HEK293T (cell line): ENCODE measurements around the gene COL23A1.

Experiments
- CTCF ChIA-PET: fragments of 350-600 bp; formaldehyde crosslinking; extraction: SDS; loops from one replicate; lab custom pipeline; 2021; ENCODE audit warnings: antibody characterized with exemption, inconsistent platforms; lab: Yijun Ruan, JAX
- POLR2A ChIA-PET: fragments of 350-600 bp; formaldehyde crosslinking; extraction: SDS; loops from one replicate; lab custom pipeline; 2020; ENCODE audit warnings: antibody characterized with exemption, inconsistent platforms; lab: Yijun Ruan, JAX
- DNase-seq: peaks from one replicate; pipeline ENCODE4 v3.0.0; 2012; ENCODE audit warnings: mixed read lengths; ENCODE audit errors: extremely low spot score
- ARNT ChIP-seq: fragments of 450-650 bp; IDR thresholded peaks from 2 replicates; pipeline ENCODE4 v1.6.1; 2017; ENCODE audit warnings: mild to moderate bottlenecking
- BHLHE40 ChIP-seq: fragments of 450-650 bp; IDR thresholded peaks from 2 replicates; pipeline ENCODE4 v1.6.1; 2016; ENCODE audit warnings: mild to moderate bottlenecking, moderate library complexity, borderline replicate concordance
- CTBP1 ChIP-seq: fragments of 450-650 bp; IDR thresholded peaks from 2 replicates; pipeline ENCODE4 v1.6.1; 2016; ENCODE audit warnings: borderline replicate concordance
- ELF4 ChIP-seq: fragments of 450-650 bp; IDR thresholded peaks from 2 replicates; pipeline ENCODE4 v1.6.1; 2017; ENCODE audit warnings: antibody characterized with exemption
- FOXA1 ChIP-seq: fragments of 450-650 bp; IDR thresholded peaks from 2 replicates; pipeline ENCODE4 v1.6.1; 2016; ENCODE audit warnings: mild to moderate bottlenecking
- FOXK2 ChIP-seq: fragments of 450-650 bp; IDR thresholded peaks from 2 replicates; pipeline ENCODE4 v1.6.1; 2016; ENCODE audit warnings: mild to moderate bottlenecking
- FOXM1 ChIP-seq: fragments of 450-650 bp; IDR thresholded peaks from 2 replicates; pipeline ENCODE4 v1.6.1; 2017; ENCODE audit warnings: mild to moderate bottlenecking, borderline replicate concordance
- HDGF ChIP-seq: fragments of 450-650 bp; IDR thresholded peaks from 2 replicates; pipeline ENCODE4 v1.6.1; 2017; ENCODE audit warnings: antibody characterized with exemption, borderline replicate concordance
- L3MBTL2 ChIP-seq: fragments of 450-650 bp; conservative IDR thresholded peaks from 2 replicates; pipeline ENCODE4 v1.6.1; 2016; ENCODE audit warnings: mild to moderate bottlenecking
- LEF1 ChIP-seq: fragments of 450-650 bp; IDR thresholded peaks from 2 replicates; pipeline ENCODE4 v1.6.1; 2017; ENCODE audit warnings: mild to moderate bottlenecking, borderline replicate concordance
- NFRKB ChIP-seq: fragments of 450-650 bp; IDR thresholded peaks from 2 replicates; pipeline ENCODE4 v1.6.1; 2016; ENCODE audit warnings: mild to moderate bottlenecking, moderate library complexity
- PKNOX1 ChIP-seq: fragments of 450-650 bp; IDR thresholded peaks from 2 replicates; pipeline ENCODE4 v1.6.1; 2016
- SP1 ChIP-seq: fragments of 450-650 bp; IDR thresholded peaks from 2 replicates; pipeline ENCODE4 v1.6.1; 2017
- SUZ12 ChIP-seq: fragments of 450-650 bp; IDR thresholded peaks from 2 replicates; pipeline ENCODE4 v1.6.1; 2016; ENCODE audit warnings: mild to moderate bottlenecking
- TARDBP ChIP-seq: fragments of 450-650 bp; IDR thresholded peaks from 2 replicates; pipeline ENCODE4 v1.6.1; 2016
- ZNF384 ChIP-seq: fragments of 450-650 bp; IDR thresholded peaks from 2 replicates; pipeline ENCODE4 v1.6.1; 2016

COL23A1 gene

GRCh38 chr5:178228609-178229008 is 361.6 kb downstream of the COL23A1 start:
- DNase-seq: no peak
- CTCF ChIA-PET: interaction anchor here (0.5 kb wide), 1 partner anchor 32 kb away, joined by 3 read pairs; no protein-coding TSS in a partner anchor
- TF ChIP-seq CTBP1 (no peak), LEF1 (no peak), HDGF (no peak), BHLHE40 (no peak), FOXM1 (no peak), FOXA1 (no peak), FOXK2 (no peak), ZNF384 (no peak), TARDBP (no peak)
- POLR2A ChIA-PET: no interaction called here

DNA sequence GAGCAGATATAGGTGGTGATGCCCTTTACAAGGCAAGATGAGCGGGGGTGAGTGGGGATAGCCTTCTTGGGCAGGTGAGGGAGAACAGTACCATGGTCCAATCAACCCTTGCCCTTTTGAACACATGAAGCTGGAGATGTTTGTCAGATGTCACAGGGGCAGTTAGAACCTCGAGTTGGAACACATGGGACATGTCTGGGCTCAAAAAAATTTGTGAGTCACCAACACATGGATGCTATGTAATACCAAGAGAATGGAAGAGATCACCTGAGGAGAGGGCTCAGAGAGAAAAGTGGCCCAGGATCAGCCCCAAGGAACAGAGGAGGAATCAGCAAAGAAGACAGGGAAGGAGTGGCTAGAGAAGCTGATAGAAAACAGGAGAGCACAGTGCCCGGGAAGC is 362.3 kb downstream of the COL23A1 start:
- TF ChIP-seq FOXM1 (no peak), ZNF384 (no peak), SUZ12 (no peak), PKNOX1 (no peak)
- ChIA-PET CTCF (no interaction called here), POLR2A (interaction anchor here (2.6 kb wide), 1 partner anchor 24 kb away, joined by 8 read pairs; the partner anchor contains the start of gene HNRNPAB)
- DNase-seq: no peak

DNA sequence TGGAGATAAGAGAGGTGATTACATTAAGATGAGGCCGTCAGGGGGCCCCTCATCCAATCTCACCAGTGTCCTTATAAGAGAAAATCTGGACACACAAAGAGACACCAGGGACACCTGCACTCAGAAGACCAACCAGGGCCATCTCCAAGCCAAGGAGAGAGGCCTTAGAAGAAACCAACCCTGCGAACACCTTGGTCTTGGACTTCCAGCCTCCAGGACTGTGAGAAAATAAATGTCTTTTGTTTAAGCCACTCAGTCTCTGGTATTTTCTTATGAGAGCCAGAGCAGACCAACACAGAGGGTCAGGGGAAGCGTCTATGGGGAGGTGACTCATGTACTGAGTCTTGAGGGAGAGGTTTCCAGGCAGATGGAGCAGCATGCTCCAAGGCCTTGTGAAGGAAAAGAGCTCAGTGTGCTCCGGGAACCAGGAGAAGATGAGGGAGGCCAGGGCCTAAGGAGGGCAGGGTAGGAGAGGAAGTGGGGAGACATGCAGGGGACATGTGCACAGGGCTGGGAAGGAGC is 363.0 kb downstream of the COL23A1 start:
- ChIA-PET CTCF (no interaction called here), POLR2A (interaction anchor here (2.6 kb wide), 1 partner anchor 23 kb away, joined by 8 read pairs; the partner anchor contains the start of gene HNRNPAB)
- no peak for DNase-seq
- TF ChIP-seq LEF1 (no peak), FOXA1 (no peak), SP1 (no peak), SUZ12 (no peak), ELF4 (no peak), NFRKB (no peak), ZNF384 (no peak), FOXM1 (no peak), PKNOX1 (no peak), TARDBP (no peak), HDGF (no peak)

- ChIA-PET POLR2A (interaction anchor here (1.0 to 2.6 kb wide), 2 partner anchors 19 to 21 kb away, joined by 5 to 8 read pairs; partner anchors contain the start of gene HNRNPAB), CTCF (no interaction called here)
- no peak for DNase-seq
Measured at GRCh38 chr5:178225174-178225573, 365.0 kb downstream of the COL23A1 start.

GRCh38 chr5:178224403-178224802 is 365.8 kb downstream of the COL23A1 start:
- ChIA-PET CTCF (no interaction called here), POLR2A (interaction anchor here (1.0 kb wide), 1 partner anchor 18 kb away, joined by 5 read pairs; no protein-coding TSS in a partner anchor)
- TF ChIP-seq FOXM1 (no peak), ARNT (no peak), SUZ12 (no peak), L3MBTL2 (no peak), NFRKB (no peak), ELF4 (no peak), SP1 (no peak), FOXA1 (no peak), LEF1 (no peak), FOXK2 (no peak), BHLHE40 (no peak), TARDBP (no peak), PKNOX1 (no peak), CTBP1 (no peak), ZNF384 (no peak)
- no peak for DNase-seq

More at GRCh38 chr5:178225174-178225573, 365.0 kb downstream of the COL23A1 start:
- TF ChIP-seq ELF4: no peak
- TF ChIP-seq LEF1: no peak
- TF ChIP-seq FOXK2: no peak
- TF ChIP-seq CTBP1: no peak
- TF ChIP-seq L3MBTL2: no peak
- TF ChIP-seq SP1: no peak
- TF ChIP-seq SUZ12: no peak
- no peak for TF ChIP-seq ZNF384
- TF ChIP-seq FOXM1: no peak

DNA sequence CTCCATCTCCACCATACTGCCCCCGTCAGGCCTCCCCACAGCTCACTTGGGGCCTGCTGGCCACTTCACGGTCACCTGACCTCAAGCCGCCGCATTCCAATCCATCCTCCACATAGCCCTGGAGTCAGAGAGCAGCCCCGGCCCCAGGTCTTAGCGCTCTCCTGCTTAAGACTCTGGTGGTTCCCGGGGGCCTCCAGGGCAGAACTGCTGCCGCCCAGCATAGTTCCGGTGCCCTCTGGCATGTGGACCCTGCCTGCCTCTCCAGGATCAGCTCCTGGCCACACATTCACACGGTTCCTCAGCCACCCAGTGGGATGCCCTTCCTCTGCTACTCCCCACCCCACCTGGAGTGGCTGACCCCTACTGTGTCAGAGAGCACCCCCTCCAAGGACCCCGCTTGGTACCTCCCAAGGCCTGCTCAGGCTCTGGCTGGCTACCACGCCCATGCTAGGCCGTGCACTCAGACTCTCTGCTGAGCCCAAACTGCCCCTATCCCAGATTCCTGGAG is 366.3 kb downstream of the COL23A1 start:
- ChIA-PET CTCF (no interaction called here), POLR2A (no interaction called here)
- TF ChIP-seq FOXA1: no peak
- no peak for TF ChIP-seq SP1
- TF ChIP-seq PKNOX1: no peak
- TF ChIP-seq FOXK2: no peak
- TF ChIP-seq ZNF384: no peak
- TF ChIP-seq ELF4: no peak
- no peak for TF ChIP-seq LEF1
- no peak for TF ChIP-seq L3MBTL2
- TF ChIP-seq ARNT: no peak
- no peak for TF ChIP-seq SUZ12
- TF ChIP-seq FOXM1: no peak
- no peak for TF ChIP-seq BHLHE40
- TF ChIP-seq TARDBP: no peak
- no peak for TF ChIP-seq NFRKB
- TF ChIP-seq CTBP1: no peak
- no peak for DNase-seq
